HepG2 (cell line): Measurements from ENCODE around the gene PTPRD. TPM values are rescaled to one million over a fixed set of nuclear protein-coding genes. Genes with fewer than 3 reads are reported as not detected.

Experiments
- ATAC-seq: fragments of 200-7000 bp; cut with Tn5 transposase; 3 replicates; pipeline ENCODE4 v1.9.1; 2020; ENCODE audit warnings: mild to moderate bottlenecking, moderate library complexity
- BruUV-seq: library from RNA; stranded (reverse); fragments of 400-500 nt; replicated peaks from 2 replicates; lab custom pipeline; 2021; lab: Mats Ljungman, UMichigan
- CTCF ChIA-PET: fragments of 300-600 bp; formaldehyde crosslinking; extraction: SDS; loops from one replicate; lab custom pipeline; 2021; ENCODE audit warnings: low total read pairs, inconsistent platforms, low intra/inter-chr PET ratio; lab: Yijun Ruan, JAX
- POLR2A ChIA-PET: fragments of 350-600 bp; sonication (Branson Sonifier 250); formaldehyde crosslinking; loops from one replicate; lab custom pipeline; 2020; ENCODE audit warnings: antibody characterized with exemption, inconsistent platforms; lab: Yijun Ruan, JAX
- DNase-seq: peaks from one replicate; pipeline ENCODE4 v3.0.0-alpha.2; 2015; ENCODE audit warnings: low spot score
- FAIRE-seq: peaks from 3 replicates; lab custom pipeline; 2011; peaks lifted over from hg19 to GRCh38; lab: Jason Lieb, UNC
- H2AFZ ChIP-seq: one replicate; pipeline ENCODE4 v1.6.1; 2011; ENCODE audit warnings: low read length, inconsistent platforms
- H3K27ac ChIP-seq: fragments of 300-600 bp; 3 replicates; pipeline ENCODE4 v1.8.0; 2011; ENCODE audit warnings: mixed run types, mild to moderate bottlenecking, mixed read lengths, low read length, inconsistent platforms; ENCODE audit not compliant: insufficient read depth; ENCODE audit errors: extremely low read length
- H3K27me3 ChIP-seq, 2 experiments: fragments of 200-600 bp in 1 of 2; 2 replicates in 1 of 2; 3 replicates in 1 of 2; pipeline versions ENCODE4 v1.6.0 to v1.8.0; 2011; ENCODE audit warnings: low read length in 2 of 2, mild to moderate bottlenecking in 2 of 2, moderate library complexity in 2 of 2, inconsistent platforms in 1 of 2; ENCODE audit not compliant: insufficient read depth in 2 of 2, control insufficient read depth in 1 of 2
- H3K36me3 ChIP-seq, 2 experiments: fragments of 200-600 bp in 1 of 2; replicated peaks in 1 of 2; 2 replicates in 1 of 2; 3 replicates in 1 of 2; pipeline versions ENCODE4 v1.5.1 to v1.8.0; 2011; ENCODE audit warnings: low read length in 2 of 2, inconsistent platforms in 1 of 2; ENCODE audit not compliant: insufficient read depth in 2 of 2, control insufficient read depth in 1 of 2
- H3K4me1 ChIP-seq: 2 replicates; pipeline ENCODE4 v1.5.1; 2012; ENCODE audit warnings: low read length, inconsistent platforms; ENCODE audit not compliant: insufficient read depth
- H3K4me2 ChIP-seq: 2 replicates; pipeline ENCODE4 v1.6.0; 2011; ENCODE audit warnings: low read depth, low read length, inconsistent platforms
- H3K4me3 ChIP-seq, 3 experiments: fragments of 200-600 bp in 1 of 3; sonication (generic), shearing (Covaris generic) in 1 of 3; replicated peaks in 1 of 3; 2 replicates each; pipeline ENCODE4 v1.5.1; 2011 to 2016; ENCODE audit warnings: low read length in 3 of 3, inconsistent platforms in 2 of 3, low read depth in 2 of 3, mild to moderate bottlenecking in 2 of 3, control low read depth in 1 of 3, mixed read lengths in 1 of 3; ENCODE audit not compliant: insufficient read depth in 1 of 3
- H3K79me2 ChIP-seq: one replicate; pipeline ENCODE4 v1.6.1; 2011; ENCODE audit warnings: low read length, inconsistent platforms; ENCODE audit not compliant: insufficient read depth
- H3K9ac ChIP-seq: 2 replicates; pipeline ENCODE4 v1.6.0; 2011; ENCODE audit warnings: mild to moderate bottlenecking, low read depth, low read length, inconsistent platforms; ENCODE audit not compliant: insufficient read depth
- H3K9me3 ChIP-seq: 2 replicates; pipeline ENCODE4 v1.5.1; 2012; ENCODE audit warnings: mild to moderate bottlenecking, low read length
- H4K20me1 ChIP-seq: 2 replicates; pipeline ENCODE4 v1.6.0; 2011; ENCODE audit warnings: inconsistent platforms, mild to moderate bottlenecking, low read length, moderate library complexity; ENCODE audit not compliant: insufficient read depth
- BCLAF1 ChIP-seq: fragments of 450-650 bp; IDR thresholded peaks from 2 replicates; pipeline ENCODE4 v1.6.1; 2017; ENCODE audit warnings: mild to moderate bottlenecking
- HINFP ChIP-seq: sonication (generic); formaldehyde crosslinking; IDR thresholded peaks from 2 replicates; pipeline ENCODE4 v1.4.0; 2020; ENCODE audit warnings: low read depth, mild to moderate bottlenecking, missing genetic modification reagents
- ZSCAN12 ChIP-seq: sonication (generic); formaldehyde crosslinking; IDR thresholded peaks from 2 replicates; pipeline ENCODE4 v1.9.0; 2021; ENCODE audit warnings: mild to moderate bottlenecking, missing genetic modification reagents
- WGBS: methylation state at CpG from one replicate; pipeline ENCODE4 v1.1.6; 2017; ENCODE audit warnings: low lambda C conversion rate; 5-methylcytosine and 5-hydroxymethylcytosine counted together
- in situ Hi-C: cut with HindIII; loops from 2 replicates; pipeline ENCODE4 v1.10.0; 2017; ENCODE audit warnings: low pct_unique_long_range_greater_than_20kb; ENCODE audit not compliant: extremely low pct_ligation_motif_present
- intact Hi-C: fragments of 100-400 bp; cut with micrococcal nuclease; formaldehyde crosslinking; loops from one replicate; pipeline ENCODE4 v1.10.0; 2022; ENCODE audit not compliant: unreplicated experiment
- polyA plus RNA-seq, 8 experiments: library from polyadenylated mRNA; depleted of rRNA in 3 of 8; stranded (reverse) in 7 of 8; unstranded in 1 of 8; fragments of >200 nt; fragmentation: Illumina TruSeq in 4 of 8; extraction: Trizol in 4 of 8; gene quantifications; 2 replicates each; pipeline versions ENCODE4 v1.2.1 to v1.2.3, GENCODE V29; 2011 to 2016; ENCODE audit warnings: low read depth in 4 of 8, missing spikeins in 1 of 8, mixed read lengths in 1 of 8; ENCODE audit not compliant: insufficient read depth in 1 of 8
- total RNA-seq, 5 experiments: library from RNA; depleted of rRNA; stranded (reverse); fragments of >200 nt; fragmentation: Illumina TruSeq; extraction: Trizol; gene quantifications; 2 replicates each; pipeline ENCODE4 v1.2.3, GENCODE V29; 2016; ENCODE audit warnings: low read depth in 1 of 5

PTPRD gene
- total and polyA plus RNA-seq, 2 of the 13 experiments (the other 11 are each of a cell fraction or from before 2014, with no cell fraction given), result 0.05 TPM; not detected in 1

- ATAC-seq, result no peak
- no peaks in the 10 kb centered on the region for H3K27me3 ChIP-seq
- DNase-seq, result no peak
- H4K20me1 ChIP-seq, result no peaks in the 10 kb centered on the region
- H3K79me2 ChIP-seq, result no peaks in the 10 kb centered on the region
- intact Hi-C loops (no loop called here), in situ Hi-C loops (no loop called here)
- no peaks in the 10 kb centered on the region for H3K4me1 ChIP-seq
- POLR2A ChIA-PET, result no interaction called here
- TF ChIP-seq HINFP (CRISPR knock-in tag) (no peak), ZSCAN12 (CRISPR knock-in tag) (no peak), BCLAF1 (no peak)
- H3K9me3 ChIP-seq, result no peaks in the 10 kb centered on the region
- H3K27ac ChIP-seq, result no peak overlapping the region
- WGBS, result 6% methylated on average over 3 of the region's 3 CpGs
- no peak for FAIRE-seq
- H3K36me3 ChIP-seq, result no peaks in the 10 kb centered on the region
- no peak overlapping the region for H3K4me3 ChIP-seq
- no peak overlapping the region for H3K4me2 ChIP-seq
- no peak overlapping the region for H2AFZ ChIP-seq
- BruUV-seq, result no TSS peak
- H3K9ac ChIP-seq, result no peak overlapping the region
- CTCF ChIA-PET, result no interaction called here
These were observed 1997.8 kb downstream of the PTPRD start for GRCh38 chr9:8614926-8615440.
